HG03342 (cell line): ENCODE measurements around the gene CRNN.

ENCODE experiments used
- ATAC-seq: cut with Tn5 transposase; IDR thresholded peaks from one replicate; pipeline ENCODE4 v1.9.1; 2021; ENCODE audit warnings: mild to moderate bottlenecking, moderate library complexity; ENCODE audit not compliant: unreplicated experiment

Gene CRNN

DNA sequence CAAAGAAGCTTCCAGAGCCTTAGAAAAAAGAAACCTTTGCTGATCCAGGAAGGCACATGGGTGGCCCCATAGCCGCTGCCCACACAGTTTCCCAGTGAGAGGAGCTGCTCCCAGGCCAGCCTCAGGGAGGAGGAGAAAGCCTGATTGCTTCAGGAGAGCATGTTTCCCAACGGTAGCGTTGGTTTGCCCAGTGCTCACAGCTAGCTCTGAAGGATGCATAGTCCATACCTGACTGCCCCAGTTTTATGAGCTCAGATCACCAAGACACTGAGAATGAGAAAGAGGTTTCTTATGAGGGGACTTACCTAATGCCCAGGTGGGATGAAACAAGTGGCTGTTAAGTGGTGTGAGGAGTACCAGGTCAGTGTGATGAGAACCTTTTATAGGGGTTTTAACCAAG lies at the start of gene CRNN:
CRNN (minus strand) TSS at position 355 of the 400 bp plus-strand sequence. CDS start 2,030 bp downstream, outside the sequence.
- no peak for ATAC-seq

DNA sequence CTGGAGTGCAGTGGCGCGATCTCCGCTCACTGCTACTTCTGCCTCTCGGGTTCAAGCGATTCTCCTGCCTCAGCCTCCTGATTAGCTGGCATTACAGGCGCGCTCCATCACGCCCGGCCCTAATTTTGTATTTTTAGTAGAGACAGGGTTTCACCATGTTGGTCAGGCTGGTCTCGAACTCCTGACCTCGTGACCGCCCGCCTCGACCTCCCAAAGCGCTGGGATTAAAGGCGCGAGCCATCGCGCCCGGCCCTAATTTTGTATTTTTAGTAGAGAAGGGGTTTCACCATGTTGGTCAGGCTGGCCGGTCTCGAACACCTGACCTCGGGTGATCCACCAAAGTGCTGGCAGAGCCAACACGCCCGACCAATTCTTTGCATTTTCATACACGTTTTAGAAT lies 48.6 kb upstream of the CRNN start:
- no peak for ATAC-seq

DNA sequence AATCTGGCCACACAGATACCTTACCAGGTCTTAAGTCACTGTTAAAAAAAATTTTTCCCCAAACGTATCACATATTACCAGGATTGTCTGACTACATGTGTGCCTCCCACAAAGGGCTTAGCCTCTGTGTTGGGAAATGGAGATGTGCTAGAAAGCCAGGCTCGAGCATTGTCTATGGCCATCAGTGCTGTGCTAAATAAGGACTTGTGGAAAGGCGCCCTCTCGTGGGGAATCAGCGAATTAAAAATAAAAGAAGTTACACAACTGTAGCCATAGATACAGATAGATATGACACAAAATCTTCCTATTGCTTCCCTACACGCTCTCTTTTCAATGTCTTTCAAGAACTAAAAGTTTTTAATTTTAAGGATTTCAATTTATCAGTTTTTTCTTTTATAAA lies 47.5 kb upstream of the CRNN start:
- no peak for ATAC-seq

DNA sequence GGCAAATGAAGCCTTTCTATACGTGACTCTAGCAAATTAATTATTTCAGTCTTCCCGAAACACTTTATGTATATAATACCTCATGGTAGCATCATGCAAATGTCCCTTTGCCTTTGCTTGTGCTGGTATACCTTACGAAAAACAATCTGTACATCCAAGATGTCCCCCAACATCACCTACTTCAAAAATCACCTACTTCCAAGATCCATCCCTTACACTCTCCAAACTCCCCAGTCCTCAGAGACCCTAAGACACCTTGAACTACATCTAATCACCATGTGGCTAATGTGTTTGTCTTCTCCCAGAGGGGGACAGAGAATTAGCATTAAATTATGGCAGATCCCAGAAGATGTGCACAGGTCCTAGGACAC lies 46.5 kb upstream of the CRNN start:
- no peak for ATAC-seq

DNA sequence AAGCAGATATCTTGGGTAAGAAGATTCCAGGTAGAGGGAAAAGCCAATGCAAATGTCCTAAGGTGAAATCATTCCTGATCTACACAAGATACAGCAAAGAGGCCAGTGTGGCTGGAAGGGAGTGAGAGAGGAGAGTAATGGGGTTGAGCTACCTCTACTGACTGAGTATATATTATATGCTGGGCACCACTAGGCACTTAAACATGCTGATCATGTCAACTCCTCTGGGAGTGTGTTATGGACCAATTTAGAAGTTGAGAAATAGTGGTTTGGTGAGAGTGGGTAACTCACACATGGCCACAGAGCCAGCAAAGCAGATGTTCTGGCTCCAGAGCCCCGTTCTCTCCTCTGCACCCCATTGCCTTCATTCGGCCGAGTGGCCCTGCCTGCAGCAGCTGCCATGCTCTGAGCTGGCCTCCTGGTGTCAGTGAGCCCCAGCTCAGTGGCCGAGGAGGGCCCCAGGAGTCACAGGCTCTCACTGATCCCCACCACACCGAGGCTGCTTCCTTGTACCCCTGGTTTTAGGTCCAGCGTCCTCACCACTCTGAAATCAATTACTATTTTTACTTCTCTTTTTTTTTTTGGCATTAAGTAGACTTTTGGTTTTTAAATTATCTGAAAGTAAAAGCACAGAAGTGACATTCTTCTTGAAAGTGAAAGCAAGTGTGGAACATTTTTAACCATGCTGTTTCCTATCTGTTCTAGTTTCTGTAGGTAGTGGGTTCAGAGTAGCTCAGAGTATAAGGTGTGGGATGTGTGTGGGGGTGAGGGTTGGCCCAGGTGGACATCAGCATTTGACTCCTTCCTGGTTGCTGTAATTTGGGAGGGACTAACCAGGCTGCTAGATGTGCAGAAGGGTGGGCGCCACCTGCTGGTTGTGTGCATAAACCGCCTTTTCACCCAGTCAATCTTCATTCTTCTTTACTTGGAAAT lies 45.8 kb upstream of the CRNN start:
- ATAC-seq, result peak; percentile 93

DNA sequence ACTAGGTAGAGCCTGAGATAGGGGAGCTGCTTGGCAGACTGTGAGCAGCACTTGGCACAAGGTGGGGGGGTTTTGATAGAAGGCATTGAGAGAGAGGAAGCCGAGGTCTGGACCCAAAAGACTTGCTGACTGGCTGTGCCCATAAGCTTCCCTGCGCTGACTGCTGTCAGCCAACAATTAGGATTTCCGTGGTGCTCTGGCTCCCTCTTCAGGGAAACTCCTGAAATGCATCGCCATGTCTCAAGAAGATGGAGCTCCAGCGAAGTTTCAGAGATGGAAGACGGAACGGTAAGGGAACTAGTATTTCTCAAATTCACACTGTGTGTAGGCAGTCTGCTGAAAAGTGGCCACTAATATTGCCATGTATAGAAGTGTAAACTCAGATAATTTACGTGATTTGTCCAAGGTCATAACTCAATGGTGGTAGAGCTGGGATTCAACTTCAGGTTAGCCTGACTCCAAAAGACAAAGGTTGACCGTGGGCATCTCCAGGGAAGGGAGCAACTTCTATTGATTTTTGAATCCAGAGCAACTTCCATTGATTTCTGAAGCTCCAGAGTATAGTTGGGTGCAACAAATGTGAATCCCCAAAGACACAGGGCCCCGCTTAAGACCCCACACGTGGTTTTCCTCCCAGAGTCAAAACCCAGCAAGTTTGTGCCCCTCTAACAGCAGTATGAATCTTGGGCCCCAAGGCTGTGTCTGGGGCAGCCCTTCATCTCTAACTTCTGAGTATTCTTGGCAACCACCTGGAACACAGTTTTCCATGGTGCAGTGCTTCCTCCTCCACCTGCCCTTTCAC lies 44.5 kb upstream of the CRNN start:
- ATAC-seq, result no peak

DNA sequence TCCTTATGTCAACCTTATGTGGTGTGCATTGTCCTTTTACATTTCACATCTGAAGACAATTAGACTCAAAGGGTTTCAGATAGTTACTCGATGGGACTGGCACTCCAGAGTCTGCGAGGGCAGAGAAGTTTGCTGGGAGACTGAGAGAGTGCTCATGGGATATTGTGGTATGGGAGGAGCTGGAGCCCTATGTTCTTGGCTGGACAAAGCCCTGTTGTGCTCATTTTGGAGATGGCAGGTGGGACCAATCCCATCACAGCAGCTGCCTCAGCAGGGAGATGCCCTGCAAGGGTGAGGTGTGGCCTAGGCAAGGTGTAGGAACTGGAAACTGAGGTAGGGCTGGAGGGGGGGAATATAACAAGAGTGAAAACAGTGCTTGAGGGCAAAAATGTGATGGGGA lies 43.5 kb upstream of the CRNN start:
- ATAC-seq, result no peak

DNA sequence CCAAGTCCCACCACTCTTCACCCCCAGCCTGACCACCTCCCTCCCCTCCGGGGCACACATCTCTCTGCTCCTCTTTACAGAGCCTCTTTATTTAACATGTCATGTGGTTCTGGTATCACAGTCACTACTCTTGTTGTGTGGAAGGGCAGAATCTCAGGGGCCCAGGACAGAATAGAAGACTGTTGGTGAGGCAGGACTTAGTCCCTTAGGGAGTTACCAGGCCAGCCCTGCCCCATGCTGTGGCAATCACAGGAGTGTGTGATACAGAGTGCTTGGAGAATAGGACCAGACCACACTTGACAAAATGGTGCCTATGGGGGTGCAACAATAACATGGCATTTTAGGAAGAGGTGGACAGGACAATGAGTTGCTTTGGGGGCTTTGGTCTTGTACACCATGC lies 43.0 kb upstream of the CRNN start:
- no peak for ATAC-seq

DNA sequence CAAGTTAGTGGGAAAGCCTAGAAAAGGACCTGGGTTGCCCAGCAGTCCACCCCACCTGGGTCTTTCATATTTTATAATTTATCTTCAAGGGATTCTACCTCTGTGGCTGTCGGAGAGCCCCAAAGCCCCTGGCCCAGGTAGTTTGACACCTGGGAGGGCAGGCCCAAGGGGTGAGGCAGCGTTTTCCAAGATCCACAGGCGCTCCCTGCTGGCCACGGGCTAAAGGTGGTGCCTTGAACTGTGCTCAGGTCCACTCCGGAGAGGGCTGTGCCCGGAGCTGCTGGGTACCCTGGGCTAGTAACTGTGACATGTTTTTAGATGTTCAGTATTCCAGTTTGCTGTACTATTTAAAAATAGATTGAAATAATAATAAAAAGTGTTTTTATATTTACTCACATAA lies 37.2 kb upstream of the CRNN start:
- no peak for ATAC-seq

DNA sequence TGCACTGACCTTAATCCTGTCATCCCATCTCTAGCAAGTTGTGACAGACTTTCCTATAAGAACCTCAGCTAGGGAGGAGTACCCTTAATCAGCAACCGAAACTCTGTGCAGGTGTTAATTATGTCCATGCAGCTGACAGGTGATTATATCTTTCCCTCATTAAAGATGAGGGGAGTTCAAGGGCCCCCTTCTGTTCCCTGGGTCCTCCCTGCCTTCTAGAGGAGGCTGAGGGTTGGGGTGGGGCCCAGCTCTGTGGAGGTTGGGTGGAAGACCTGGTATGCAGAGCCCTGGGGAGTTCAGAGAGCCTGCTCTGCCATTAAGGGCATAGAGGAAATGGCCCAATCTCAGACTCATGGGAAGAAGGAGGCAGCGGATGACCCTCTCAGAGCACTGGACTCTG lies 35.6 kb upstream of the CRNN start:
- ATAC-seq, result no peak

DNA sequence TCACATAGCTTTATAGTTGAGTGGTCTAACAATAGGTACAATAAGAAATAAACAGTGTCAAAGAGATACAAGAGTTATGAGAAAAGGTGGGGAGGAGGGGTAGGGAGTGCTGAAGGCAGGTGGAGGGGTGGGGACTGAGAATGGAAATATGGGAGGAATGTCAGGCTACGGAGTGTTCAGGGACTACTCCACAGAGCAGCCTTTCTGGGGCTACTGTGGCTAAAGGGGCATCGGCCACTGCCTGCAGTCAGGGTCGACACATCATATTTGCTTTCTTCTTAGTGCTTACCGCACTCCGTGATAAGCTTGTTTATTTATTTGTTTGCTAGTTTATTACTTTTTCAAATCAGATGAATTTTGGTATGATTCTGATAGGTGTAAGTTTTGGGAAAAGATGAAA lies 34.4 kb upstream of the CRNN start:
- ATAC-seq, result no peak

DNA sequence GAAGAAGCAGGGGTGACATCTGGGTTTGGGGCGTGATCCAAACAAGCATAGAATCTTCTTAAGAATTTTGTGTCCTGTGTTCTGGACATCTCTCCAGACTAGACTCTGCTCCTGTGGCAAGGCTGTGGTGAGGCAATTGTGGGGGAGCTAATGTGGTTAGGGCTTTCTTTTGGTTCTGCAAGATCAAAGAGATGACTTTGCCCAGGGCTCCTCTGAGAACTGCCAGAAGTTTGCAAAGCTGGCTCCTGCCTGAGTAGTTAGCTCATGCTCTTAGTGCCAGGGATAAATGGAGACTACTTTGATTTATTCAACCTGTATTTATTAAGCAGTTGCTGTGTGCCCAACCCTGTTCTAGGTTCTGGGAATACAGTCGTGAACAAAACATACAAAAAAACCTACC lies 34.0 kb upstream of the CRNN start:
- no peak for ATAC-seq

DNA sequence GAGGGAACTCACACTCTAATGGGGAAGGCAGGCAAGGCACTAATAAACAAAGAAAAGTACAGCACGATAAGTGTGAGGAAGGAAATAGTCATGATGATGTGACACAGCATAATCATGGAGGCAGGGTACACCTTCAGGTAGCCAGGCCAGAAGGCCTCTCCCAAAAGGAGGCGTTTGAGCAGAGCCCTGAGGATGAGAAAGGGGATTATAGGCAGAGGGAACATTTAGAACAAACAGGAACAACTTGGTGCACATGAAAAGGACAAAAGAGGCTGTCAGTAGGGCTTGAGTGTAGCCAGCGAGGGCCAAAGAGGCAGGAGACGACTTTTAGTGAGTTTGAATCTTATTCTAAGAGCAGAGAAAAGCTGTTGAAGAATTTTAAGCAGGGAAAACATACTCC lies 33.4 kb upstream of the CRNN start:
- no peak for ATAC-seq

DNA sequence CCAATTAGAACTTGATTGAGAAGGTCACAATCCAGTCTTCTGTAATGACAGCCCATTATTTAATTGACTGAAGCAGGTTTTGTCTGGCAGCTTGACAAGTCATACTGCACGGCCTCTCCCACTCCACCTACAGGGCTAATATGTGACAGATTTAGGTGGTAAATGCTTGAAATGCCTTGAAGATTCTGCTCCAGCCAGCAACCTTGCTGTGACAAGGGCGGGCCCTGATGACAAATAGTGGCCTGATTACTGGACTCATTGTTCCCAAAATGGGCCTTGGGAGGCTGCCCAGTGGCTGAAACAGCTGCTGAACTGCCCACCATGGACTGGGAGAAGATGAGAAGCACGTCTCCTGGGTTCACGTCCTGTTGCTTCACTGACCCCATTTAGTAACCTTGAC lies 30.0 kb upstream of the CRNN start:
- ATAC-seq, result no peak

DNA sequence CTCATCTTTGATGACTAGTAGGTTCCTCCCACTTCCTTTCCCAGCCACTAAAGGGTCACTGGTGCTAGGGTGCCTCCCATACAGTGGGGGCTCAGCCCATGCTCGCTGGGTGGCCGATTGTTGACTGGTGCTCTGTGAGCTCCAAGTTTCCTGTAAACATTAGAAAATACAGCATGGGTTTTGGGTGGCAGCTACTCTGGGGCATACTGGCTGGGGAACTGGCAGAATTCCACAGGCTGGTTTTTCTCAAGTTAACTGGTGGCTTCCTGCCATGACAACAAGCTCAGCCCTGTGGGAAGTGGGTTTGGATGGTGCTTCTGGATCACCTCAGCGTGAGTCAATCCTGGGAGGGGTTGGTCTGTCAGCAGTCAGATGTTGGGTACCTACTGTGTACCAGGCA lies 28.7 kb upstream of the CRNN start:
- no peak for ATAC-seq

DNA sequence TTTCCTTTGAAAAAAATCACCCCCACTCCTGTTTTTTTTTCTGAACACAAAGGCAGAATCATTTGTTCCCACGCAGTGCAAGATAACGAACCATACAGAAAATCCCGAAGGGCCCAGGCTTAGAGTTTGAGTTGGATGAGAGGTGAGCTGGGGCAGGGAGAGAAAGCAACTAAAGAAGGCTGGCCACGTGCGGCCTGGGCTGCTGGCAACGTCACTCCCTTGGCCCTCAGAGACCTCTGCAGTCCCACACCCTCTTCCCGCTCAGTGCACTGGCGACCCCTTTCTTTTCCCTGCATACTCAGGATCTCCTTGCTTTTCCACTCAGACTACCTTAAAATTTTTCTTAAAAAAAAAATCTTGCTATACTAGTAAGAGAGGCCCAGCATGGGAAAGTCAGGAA lies 28.2 kb upstream of the CRNN start:
- ATAC-seq, result no peak

DNA sequence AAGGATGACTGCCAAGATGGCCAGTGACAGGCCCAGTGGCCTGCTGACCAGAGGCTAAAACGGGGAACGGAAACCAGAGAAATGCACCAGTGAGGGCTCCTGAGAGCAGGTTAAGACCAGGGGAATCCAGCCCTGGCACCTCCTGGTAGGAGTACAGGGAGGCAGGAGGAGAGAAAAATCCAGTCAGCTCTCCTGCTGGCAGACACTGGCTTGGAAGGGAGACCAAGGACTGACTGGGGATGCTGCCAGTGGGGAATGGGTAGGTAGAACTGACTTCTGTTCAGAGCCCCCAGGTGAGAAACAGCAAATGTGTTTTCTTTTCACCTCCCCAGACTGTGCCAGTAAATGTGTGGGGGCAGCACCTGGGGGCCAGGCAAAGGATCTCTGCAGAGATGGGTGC lies 27.7 kb upstream of the CRNN start:
- ATAC-seq, result no peak

DNA sequence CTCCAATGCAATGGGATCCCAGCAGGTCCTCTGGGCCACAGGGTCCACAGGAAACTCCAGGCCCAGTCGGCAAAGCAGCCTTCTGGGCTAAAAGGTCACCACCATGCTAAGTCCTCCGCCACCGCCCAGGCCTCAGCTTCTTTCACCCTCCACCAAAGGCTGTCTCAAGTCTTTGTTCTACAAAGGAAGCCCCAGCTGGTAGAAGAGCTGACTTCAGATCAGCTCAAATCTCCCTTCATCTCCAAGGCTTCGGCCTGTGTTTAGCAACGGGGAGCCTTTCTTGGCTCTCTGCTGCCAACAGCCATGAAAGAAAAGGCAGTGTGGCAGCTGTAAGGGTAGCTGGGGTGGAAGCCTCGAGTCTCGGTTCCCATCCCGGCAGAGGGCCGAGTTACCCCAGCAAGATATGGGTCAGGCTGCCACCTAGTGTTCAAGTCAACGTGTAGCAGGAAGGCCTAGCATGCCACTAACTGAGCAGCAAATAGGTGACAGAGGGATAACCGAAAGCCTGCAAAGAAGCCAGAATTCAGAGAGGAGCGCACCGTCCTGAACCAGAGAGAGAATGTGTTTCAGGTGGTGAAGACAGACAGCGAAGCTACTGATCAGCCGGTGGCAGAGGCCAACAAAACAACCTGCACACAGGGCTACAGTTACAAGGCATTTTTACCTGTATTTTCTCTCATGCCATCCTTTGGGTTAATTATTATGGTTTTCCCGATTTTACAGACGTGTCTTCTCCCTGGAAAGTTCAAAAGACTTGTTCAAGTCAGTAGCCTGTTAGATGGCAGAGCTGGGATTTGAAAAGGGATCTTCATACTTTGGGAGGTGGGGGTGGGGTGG lies 26.8 kb upstream of the CRNN start:
- ATAC-seq, result peak; percentile 85

DNA sequence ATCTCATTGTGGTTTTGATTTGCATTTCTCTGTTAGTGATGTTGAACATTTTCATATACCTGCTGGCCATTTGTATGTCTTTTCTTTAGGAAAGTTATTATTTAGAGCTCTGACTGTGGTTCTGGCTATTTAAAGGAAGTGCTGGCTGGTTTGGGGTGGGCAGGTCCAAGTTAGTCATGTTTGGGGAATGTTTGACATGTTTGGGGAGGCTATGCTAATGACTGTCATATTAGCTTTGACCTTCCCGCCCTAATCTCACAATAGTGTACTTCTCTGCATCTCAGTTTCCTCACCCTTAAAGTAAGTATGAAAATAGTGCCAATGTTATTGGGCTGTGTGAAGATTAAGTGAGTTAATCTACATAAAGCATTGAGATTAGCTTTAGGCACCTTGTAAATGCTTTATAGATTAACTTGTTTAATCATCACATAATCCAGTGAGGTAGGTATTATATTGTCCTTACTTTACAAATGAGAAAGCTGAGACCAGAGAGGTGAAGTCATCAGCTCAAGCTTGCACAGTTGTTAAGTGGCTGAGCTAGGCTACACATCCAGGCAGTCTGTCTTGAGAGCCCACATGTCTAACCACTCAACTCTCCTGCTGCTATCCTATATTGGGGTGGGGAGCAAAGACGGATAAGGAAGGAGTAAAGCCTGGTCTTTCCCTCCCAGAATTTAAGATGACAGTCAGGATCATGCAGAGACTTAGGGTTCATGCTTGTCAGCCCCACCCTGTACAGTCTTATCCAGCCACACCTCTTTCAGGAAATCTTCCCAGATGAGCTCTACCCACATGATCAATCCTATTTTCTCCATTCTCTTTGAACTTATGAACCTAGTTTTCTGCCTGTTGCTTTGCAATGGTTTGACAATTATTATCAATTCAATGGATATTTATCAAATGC lies 22.8 kb upstream of the CRNN start:
- no peak for ATAC-seq

DNA sequence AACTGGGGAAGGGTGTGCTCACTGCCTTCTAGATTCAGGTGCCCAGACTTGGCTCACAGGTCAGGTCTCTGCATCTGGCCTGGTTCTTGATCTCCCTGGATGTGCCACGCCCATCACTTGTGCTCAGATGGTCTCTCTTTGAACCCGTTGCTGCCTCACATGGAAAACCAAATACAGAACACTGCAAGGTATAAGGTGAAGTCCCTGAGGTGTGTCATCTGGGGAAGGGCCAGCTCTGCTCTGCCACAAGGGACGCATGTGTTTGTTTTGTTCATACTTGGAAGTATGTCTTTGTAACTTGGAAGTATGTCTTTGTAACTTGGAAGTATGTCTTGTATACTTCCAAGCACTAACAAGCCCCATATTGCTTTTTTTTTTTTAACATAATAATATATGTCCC lies 13.4 kb upstream of the CRNN start:
- no peak for ATAC-seq
